HG03103 (cell line): ENCODE measurements around the gene PLAAT1.

Experiments used
- ATAC-seq: cut with Tn5 transposase; IDR thresholded peaks from one replicate; pipeline ENCODE4 v1.9.1; 2021; ENCODE audit warnings: low read depth; ENCODE audit not compliant: unreplicated experiment

Gene PLAAT1

DNA sequence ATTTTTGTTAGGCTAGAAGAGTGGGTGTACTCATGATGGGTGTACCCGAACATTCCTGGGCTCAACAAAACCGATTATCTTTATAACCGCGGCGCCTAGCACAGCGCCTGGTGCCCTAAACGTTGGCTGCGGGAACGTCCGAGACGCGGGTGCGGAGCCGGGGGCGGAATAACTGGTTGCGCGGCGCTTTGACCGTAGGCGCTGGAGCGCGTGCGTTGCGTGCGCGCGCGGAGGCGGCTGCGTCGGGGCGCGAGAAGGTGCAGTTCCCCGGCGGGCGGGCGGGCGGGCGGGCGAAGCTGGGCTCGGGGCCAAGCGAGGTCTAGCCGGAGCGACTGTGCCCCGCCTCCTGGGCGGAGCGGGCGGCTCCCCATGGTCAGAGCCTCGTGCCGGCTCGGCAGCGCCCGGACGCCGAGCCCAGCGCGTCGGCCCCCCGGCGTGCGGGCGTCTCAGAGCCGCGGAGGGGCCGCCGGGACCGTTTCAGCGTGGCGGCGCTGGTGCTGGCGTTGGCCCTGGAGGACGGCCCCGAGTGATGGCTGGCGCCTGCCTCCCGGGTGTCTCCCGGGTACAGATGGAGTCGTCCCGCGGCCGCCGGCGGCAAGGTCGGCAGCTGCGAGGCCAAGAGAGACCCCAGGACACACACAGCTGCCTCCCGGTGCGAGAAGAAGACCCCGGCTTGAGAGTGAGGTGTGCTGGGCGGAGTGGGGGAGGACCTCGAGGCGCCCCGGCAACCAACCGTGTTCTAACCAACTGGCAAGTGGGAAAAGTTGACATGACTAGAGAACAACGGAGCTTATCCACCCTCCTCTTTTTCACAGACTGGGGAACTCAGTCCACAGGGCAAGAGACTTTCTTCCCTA is at the start of gene PLAAT1:
TSS of gene PLAAT1 (plus strand) at position 373 of the 857 bp plus-strand sequence. CDS start 14,429 bp downstream, outside the sequence.
- ATAC-seq: no peak

DNA sequence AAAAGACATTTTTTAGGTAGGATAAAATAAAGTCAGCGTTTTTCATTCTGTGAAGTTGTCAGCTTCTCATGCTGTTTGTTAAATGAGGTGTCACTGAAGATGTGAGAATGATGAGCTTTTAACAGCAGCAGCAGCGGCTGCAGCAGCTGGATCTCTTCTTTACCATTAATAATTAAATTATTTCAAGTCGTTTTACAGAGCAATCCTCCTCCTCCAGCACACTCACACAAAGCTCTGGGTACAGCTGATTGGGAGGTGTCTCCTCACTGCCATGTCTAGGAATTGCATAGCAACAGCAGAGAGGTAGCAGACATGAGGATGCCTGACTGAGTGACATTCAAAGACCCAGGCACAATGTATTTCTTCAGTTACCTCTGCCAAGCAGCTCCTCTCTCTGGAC is 46.7 kb upstream of the PLAAT1 start:
- no peak for ATAC-seq

GRCh38 chr3:193196746-193197145 is 44.3 kb upstream of the PLAAT1 start:
- no peak for ATAC-seq

DNA sequence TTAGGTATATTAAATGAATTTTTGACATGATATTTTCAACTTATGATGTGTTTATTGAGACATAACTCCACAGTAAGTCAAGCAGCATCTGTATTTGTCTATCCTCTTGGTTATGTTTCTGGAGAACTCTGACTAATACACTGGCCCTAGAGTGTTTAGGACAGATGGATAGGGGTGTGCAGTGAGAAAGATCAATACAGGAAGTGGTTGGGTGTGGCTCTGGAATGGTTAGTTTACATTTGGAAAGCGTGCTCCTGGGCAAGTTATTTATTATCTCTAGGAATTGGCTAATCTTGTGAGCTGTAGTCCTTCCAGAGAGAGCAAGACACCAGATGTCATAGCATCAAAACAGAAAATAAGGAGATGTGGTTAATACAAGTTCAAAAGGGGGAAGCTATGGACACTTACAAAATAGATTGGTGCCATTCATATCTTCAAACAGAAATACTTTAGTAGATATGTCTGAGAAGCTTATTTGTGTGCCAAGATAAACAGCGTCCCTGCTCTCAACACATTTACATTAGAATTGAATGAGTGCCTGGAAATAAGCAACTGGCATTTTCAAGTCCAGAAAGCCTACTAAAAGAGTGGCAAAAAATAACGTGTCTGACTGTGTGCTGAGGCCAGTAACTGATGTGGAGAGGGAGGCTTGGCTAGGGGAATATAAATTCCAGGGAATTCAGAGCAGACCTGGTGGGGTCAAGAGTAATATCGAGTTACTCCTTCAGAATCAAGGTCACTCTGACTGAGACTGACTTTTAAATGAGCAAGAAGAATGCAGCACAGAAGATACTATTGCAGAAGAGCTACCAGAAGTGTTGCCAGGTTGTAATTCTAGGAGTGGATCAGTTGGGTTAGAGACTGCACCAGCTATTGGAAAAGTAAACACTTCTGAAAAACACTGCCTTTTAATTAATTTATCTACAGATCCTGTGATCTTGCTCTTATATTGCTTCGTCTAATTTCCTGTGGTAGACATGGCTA is 33.4 kb upstream of the PLAAT1 start:
- no peak for ATAC-seq

DNA sequence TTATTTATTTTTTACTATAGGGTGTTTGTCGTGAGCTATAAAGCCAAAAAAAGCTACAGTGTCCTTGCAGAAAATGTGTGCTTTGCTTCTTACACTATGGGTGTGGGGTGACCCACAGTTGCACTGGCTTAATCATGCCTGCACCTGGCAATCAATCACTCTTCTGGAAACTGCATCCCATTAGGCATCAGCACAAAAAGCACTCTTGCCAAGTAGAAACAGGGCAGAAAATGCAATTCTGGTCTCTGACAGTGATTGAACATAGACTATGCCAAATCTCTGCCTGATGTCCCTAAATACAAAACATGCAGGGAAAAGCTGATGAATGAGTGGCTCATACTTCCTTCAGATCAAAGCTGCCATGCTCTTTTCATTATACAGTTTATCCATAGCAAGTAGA is 30.4 kb upstream of the PLAAT1 start:
- no peak for ATAC-seq

DNA sequence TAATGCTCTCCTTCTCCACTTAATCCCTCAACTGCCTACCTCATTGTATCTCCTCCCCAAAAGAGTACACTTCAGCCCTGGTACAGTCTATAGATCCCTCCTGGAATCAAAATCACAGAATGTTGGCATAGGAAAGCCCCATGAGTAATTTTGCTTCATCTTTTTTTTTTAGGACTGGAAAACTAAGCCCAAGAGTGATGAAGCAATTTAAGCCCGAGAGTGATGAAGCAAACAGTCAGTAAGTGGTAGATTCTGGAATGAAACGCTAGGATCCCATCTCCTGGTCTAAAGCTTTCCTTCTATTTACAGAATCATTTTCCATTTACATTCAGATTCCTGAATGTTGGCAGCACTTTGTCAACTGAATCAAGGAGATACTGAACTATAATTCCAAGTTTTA is 29.8 kb upstream of the PLAAT1 start:
- no peak for ATAC-seq

GRCh38 chr3:193211984-193212383 is 29.0 kb upstream of the PLAAT1 start:
- ATAC-seq: no peak

GRCh38 chr3:193212844-193213243 is 28.2 kb upstream of the PLAAT1 start:
- no peak for ATAC-seq

GRCh38 chr3:193214445-193214844 is 26.6 kb upstream of the PLAAT1 start:
- no peak for ATAC-seq

DNA sequence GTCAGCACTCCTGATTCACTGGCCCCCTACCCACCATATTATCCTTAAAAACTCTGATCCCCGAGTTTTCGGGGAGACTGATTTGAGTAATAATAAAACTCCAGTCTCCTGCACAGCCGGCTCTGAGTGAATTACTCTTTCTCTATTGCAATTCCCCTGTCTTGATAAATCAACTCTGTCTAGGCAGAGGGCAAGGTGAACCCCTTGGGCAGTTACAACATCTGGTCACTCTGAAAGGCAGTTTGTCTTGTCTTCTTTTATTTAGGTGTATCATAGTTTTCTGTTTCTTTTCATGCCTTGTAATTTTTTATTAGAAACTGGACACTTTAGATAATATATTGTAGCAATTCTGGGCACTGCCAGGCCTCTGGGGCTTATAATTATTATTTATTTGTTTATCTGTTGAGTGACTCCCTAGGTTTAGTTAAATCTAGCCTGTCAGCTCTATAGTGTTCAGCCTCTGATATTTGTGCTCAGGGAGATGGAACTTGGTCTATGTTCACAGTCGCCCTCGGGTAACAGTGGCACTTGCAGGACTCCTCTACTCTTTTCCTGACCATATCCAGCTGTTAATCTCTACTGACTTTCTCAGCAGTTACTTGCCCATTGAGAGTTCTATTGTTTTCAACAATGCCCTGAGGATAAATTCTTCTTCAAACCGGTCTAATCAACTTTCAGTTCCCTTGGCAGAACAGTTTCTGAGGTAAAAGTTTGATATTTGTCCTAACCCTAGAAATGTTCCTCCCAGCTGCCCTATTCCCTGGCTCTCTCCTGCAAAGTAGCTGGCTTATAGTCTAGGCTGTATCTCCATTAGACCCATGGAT is 15.5 kb upstream of the PLAAT1 start:
- no peak for ATAC-seq

- ATAC-seq: no peak
Observed at GRCh38 chr3:193228206-193228605, 12.8 kb upstream of the PLAAT1 start.

GRCh38 chr3:193229851-193230420 is 11.1 kb upstream of the PLAAT1 start:
- ATAC-seq: no peak

GRCh38 chr3:193230610-193231009 is 10.4 kb upstream of the PLAAT1 start:
- ATAC-seq: no peak

- no peak for ATAC-seq
Observed at GRCh38 chr3:193231201-193231600, 9.8 kb upstream of the PLAAT1 start.

DNA sequence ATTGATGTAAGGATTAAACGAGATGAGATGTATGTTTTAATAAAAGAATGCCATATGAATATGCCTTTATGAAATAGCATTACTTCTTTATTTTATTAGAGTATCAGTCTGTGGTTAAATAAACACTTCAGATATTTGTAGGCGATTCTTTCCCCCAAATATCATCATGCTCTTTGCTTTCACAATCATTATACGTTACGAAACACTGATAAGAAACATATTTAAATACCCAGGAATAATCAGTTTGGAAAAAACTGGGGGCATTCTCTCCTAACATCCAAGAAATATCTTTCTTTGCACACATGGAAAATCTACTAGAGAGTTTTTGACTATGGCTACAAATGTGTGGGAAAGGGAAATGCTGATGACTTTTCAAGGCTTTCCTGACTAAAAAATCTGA is 4.4 kb upstream of the PLAAT1 start:
- ATAC-seq: no peak

DNA sequence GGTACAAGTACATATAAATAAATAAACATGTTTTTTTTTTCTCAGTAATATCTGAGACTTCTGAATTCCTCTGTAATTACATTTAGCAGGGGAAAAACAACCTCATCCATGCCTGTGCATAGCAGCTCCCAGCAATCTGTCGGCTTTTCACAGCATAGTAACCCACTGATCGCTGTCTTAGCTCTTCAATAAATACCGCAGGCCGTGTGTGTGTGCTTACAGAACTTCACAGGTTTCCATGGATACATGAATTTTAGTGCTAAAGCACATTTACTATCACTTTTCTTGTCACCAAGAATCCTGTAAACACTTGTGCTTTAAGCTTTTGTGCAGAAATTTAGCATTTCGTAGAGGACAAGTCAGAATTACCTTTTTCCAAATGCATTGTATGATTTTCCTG is 4.0 kb upstream of the PLAAT1 start:
- ATAC-seq: no peak

DNA sequence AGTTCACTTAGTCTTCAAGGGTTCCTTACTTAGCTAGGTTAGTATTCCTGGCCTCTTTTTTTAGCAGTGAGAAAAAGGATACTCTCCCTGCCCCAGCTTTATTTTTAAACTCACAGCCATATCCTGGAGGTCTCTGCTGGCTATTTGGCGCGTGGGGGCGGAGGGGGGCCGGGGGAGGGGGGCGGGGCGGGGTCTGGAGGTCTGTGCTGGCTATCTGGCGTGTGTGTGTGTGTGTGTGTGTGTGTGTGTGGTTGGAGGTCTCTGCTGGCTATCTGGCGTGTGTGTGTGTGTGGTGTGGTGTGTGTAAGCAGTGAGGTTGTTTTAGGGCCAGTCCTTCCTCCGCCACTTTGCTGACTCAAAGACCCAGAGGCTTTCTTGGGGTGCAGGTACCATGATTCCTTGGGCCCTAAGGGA is 579 bp upstream of the PLAAT1 start:
- no peak for ATAC-seq

DNA sequence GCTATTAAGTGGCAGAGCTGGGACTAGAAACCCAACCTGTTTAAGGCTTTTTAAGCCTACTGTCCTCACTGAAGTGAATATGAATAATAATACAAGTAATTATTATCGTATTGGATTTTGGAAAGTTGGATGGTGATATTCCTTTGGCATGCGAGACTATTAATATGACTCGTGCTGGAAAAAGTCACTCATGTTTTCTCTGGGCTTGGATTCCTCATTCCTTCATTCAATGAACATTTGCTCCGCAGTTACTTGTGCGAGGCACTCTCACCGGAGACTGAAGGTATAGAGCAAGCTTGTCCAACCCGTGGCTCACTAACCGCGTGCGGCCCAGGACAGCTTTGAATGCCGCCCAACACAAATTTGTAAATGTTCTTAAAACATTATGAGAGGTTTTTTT is 694 bp downstream of the PLAAT1 start:
- no peak for ATAC-seq

GRCh38 chr3:193243571-193243970 is 2.5 kb downstream of the PLAAT1 start:
- no peak for ATAC-seq

DNA sequence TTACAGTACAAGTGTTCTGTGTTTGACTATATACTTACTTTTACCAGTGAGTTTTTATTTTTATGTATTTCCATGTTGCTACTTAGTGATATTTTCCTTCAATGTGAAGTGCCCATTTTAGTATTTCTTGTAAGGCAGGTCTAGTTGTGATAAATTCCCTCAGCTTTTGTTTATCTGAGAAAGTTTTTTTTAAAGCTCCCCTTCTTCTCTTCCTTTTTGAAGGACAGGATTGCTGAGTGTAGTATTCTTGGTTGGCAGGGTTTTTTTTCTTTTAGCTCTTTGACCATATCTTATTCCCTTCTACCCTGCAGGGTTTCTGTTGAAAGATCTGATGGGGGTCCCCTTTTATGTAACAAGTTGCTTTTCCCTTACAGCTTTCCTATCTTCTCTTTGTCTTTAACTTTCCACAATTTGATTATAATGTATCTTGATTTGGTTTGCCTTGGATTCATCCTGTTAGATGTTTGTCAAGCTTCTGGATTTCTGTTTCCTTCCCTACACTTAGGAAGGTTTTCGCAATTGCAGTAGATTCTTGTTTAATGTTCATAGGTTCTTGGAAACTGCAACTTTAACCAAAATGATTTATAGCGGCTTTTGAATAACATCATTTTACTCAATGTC is 7.9 kb downstream of the PLAAT1 start:
- ATAC-seq: no peak
